ENCODE measurements around the gene FGF10.

The FGF10 gene

GRCh38 chr5:44257221-44257620 lies 132.0 kb downstream of the FGF10 start:
- DNase-seq (ENCODE audit: low spot score) = no peak
